ENCODE data around the gene SLX9.

DNA sequence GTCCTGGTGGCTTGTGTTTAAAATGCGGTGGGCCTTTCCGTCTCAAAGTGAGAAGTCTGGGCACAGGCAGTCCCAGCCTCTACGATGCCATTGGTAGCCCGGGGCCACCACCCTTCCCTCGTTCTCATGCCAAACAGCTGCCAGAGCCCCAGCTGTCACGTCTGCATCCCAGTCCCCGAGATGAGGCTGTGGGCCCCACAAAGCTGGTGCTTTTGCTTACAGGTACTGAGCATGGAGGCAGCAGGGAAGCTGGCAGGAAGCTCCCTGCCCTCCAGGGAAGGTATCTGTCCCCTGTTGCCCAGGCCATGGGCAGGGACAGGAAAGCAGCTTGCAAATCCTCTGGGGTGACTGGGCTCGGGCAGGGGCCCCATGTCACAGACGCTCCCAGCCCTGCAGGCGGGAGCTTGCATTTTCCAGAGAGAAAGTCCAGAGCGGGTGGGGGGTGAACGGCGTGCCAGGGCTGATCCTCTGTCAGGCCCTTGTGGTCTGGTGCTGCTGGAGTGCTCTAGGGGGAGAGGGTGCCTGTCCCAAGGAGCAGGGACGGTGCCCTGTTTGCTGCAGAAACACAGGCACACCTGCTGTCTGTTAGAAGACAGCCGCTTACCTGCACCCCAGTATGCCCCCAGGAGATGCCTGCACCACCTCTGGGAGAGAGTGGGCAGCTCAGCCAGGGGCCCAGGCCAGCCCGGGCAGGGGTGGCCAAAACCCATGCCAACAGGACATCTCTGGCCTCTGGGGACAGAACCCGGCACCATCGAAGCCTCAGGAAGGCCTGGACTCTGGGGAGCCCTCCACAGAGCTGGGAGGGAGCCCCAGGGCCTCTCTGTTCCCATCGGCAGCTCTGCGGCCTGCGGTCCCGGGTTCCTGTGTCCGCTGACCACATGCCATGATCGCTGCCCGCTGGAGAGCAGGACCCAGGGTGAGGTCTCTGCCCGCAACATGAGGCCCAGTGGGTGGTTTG, 45.9 kb downstream of the SLX9 start:
- no peak for TF ChIP-seq POLR2A (IDR thresholded peaks at IDR 0.05)
- TF ChIP-seq, protein P1, sequence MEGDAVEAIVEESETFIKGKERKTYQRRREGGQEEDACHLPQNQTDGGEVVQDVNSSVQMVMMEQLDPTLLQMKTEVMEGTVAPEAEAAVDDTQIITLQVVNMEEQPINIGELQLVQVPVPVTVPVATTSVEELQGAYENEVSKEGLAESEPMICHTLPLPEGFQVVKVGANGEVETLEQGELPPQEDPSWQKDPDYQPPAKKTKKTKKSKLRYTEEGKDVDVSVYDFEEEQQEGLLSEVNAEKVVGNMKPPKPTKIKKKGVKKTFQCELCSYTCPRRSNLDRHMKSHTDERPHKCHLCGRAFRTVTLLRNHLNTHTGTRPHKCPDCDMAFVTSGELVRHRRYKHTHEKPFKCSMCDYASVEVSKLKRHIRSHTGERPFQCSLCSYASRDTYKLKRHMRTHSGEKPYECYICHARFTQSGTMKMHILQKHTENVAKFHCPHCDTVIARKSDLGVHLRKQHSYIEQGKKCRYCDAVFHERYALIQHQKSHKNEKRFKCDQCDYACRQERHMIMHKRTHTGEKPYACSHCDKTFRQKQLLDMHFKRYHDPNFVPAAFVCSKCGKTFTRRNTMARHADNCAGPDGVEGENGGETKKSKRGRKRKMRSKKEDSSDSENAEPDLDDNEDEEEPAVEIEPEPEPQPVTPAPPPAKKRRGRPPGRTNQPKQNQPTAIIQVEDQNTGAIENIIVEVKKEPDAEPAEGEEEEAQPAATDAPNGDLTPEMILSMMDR (IDR thresholded peaks at IDR 0.05): no peak
